Caco-2 (cell line): Measurements from ENCODE around the gene BABAM2. TPM values are rescaled to one million over a fixed set of nuclear protein-coding genes. Genes with fewer than 3 reads are reported as not detected.

ENCODE experiments used
- BruUV-seq: library from RNA; stranded (reverse); fragments of 400-500 nt; replicated peaks from 2 replicates; lab custom pipeline; 2021; lab: Mats Ljungman, UMichigan
- CTCF ChIA-PET: fragments of 300-600 bp; sonication (Branson Sonifier 250); formaldehyde crosslinking; loops from one replicate; lab custom pipeline; 2022; ENCODE audit warnings: antibody characterized with exemption; lab: Charles Lee
- POLR2A ChIA-PET: fragments of 300-600 bp; sonication (Branson Sonifier 250); formaldehyde crosslinking; loops from one replicate; lab custom pipeline; 2022; ENCODE audit warnings: antibody characterized with exemption; lab: Charles Lee
- DNase-seq, 2 experiments: peaks; one replicate each; pipeline versions ENCODE4 v3.0.0 to v3.0.0-alpha.2; 2020 to 2022
- H3K27me3 ChIP-seq: replicated peaks from 2 replicates; pipeline ENCODE4 v1.6.0; 2011; ENCODE audit warnings: low read length; ENCODE audit not compliant: control insufficient read depth, insufficient read depth
- H3K36me3 ChIP-seq: 2 replicates; pipeline ENCODE4 v1.5.1; 2011; ENCODE audit warnings: low read length; ENCODE audit not compliant: control insufficient read depth, insufficient read depth
- H3K4me1 ChIP-seq: fragments of 250-450 bp; sonication (Bioruptor Pico); 2 replicates; pipeline ENCODE4 v1.5.1; 2020; ENCODE audit warnings: mild to moderate bottlenecking
- H3K4me3 ChIP-seq: 2 replicates; pipeline ENCODE4 v1.5.1; 2011; ENCODE audit warnings: low read depth, mild to moderate bottlenecking, control low read depth, low read length
- H3K9me3 ChIP-seq: fragments of 250-450 bp; sonication (Bioruptor Pico); 2 replicates; pipeline ENCODE4 v1.5.1; 2020; ENCODE audit warnings: mild to moderate bottlenecking, moderate library complexity
- H3K27ac Mint-ChIP-seq: one replicate; pipeline ENCODE4 v1.8.0; 2022; ENCODE audit warnings: mixed read lengths; ENCODE audit not compliant: unreplicated experiment
- H3K27me3 Mint-ChIP-seq: one replicate; pipeline ENCODE4 v1.8.0; 2022; ENCODE audit warnings: mixed read lengths; ENCODE audit not compliant: insufficient read depth, unreplicated experiment
- H3K36me3 Mint-ChIP-seq: one replicate; pipeline ENCODE4 v1.8.0; 2022; ENCODE audit warnings: mild to moderate bottlenecking, mixed read lengths; ENCODE audit not compliant: insufficient read depth, unreplicated experiment
- H3K4me1 Mint-ChIP-seq: one replicate; pipeline ENCODE4 v1.8.0; 2022; ENCODE audit warnings: low read depth, mixed read lengths; ENCODE audit not compliant: unreplicated experiment
- H3K4me3 Mint-ChIP-seq: one replicate; pipeline ENCODE4 v1.8.0; 2022; ENCODE audit warnings: mild to moderate bottlenecking, moderate library complexity, mixed read lengths; ENCODE audit not compliant: unreplicated experiment
- H3K9me3 Mint-ChIP-seq: one replicate; pipeline ENCODE4 v1.8.0; 2022; ENCODE audit warnings: mixed read lengths; ENCODE audit not compliant: unreplicated experiment
- CTCF ChIP-seq, 2 experiments: fragments of 200-600 bp in 1 of 2; IDR thresholded peaks; 1 replicate in 1 of 2; 2 replicates in 1 of 2; pipeline versions ENCODE4 v1.5.1 to v1.8.0; 2011 to 2022; ENCODE audit warnings: antibody characterized with exemption in 1 of 2, control low read depth in 1 of 2, inconsistent platforms in 1 of 2, low read depth in 1 of 2, low read length in 1 of 2, mild to moderate bottlenecking in 1 of 2, moderate library complexity in 1 of 2; ENCODE audit not compliant: insufficient read depth in 1 of 2, severe bottlenecking in 1 of 2, unreplicated experiment in 1 of 2
- intact Hi-C: fragments of 100-400 bp; cut with micrococcal nuclease; formaldehyde crosslinking; loops from one replicate; pipeline ENCODE4 v1.10.0; 2022; ENCODE audit not compliant: unreplicated experiment
- total RNA-seq: library from RNA; stranded (reverse); gene quantifications from 2 replicates; pipeline ENCODE4 v1.2.3, GENCODE V29; 2022

BABAM2 gene
- total RNA-seq, 1 experiment from 2014 or later = 57.3 TPM

- Mint-ChIP-seq H3K27me3 (no peaks in the 10 kb centered on the region), H3K4me3 (no peak overlapping the region), H3K36me3 (no peaks in the 10 kb centered on the region), H3K4me1 (peaks cover 2% of the 10 kb centered on the region), H3K9me3 (no peaks in the 10 kb centered on the region), H3K27ac (no peak overlapping the region)
- Histone ChIP-seq H3K9me3 (no peaks in the 10 kb centered on the region), H3K27me3 (no peaks in the 10 kb centered on the region), H3K4me3 (no peak overlapping the region), H3K36me3 (no peaks in the 10 kb centered on the region), H3K4me1 (peaks cover 7% of the 10 kb centered on the region; the same call in 1 of the 2 replicates)
- BruUV-seq = no TSS peak
- ChIA-PET CTCF (no interaction called here), POLR2A (no interaction called here)
- no peak for TF ChIP-seq CTCF (IDR thresholded peaks at IDR 0.05; ENCODE audit: insufficient read depth in 1 of 2, low read depth in 1 of 2, low read length in 1 of 2, severe bottlenecking in 1 of 2, unreplicated experiment in 1 of 2)
- intact Hi-C loops = no loop called here
- DNase-seq = no peak
These were observed 432.5 kb downstream of the BABAM2 start for GRCh38 chr2:28322981-28323396.

- Histone ChIP-seq H3K4me3 (no peak overlapping the region), H3K9me3 (no peaks in the 10 kb centered on the region), H3K27me3 (no peaks in the 10 kb centered on the region), H3K36me3 (no peaks in the 10 kb centered on the region), H3K4me1 (no peaks in the 10 kb centered on the region)
- CTCF ChIA-PET = no interaction called here
- Mint-ChIP-seq H3K4me3 (no peak overlapping the region), H3K36me3 (no peaks in the 10 kb centered on the region), H3K27ac (no peak overlapping the region), H3K9me3 (no peaks in the 10 kb centered on the region), H3K4me1 (no peaks in the 10 kb centered on the region), H3K27me3 (no peaks in the 10 kb centered on the region)
- TF ChIP-seq CTCF (IDR thresholded peaks at IDR 0.05; ENCODE audit: insufficient read depth in 1 of 2, low read depth in 1 of 2, low read length in 1 of 2, severe bottlenecking in 1 of 2, unreplicated experiment in 1 of 2) = no peak
- no TSS peak for BruUV-seq
- no peak for DNase-seq
- POLR2A ChIA-PET = no interaction called here
- intact Hi-C loops = no loop called here
These were observed 434.6 kb downstream of the BABAM2 start for GRCh38 chr2:28325173-28325566.

- no peaks in the 10 kb centered on the region for H3K9me3 Mint-ChIP-seq
- CTCF ChIA-PET = interaction anchor here (1.0 kb wide), 1 partner anchor 206 kb away, joined by 3 read pairs; no protein-coding TSS in a partner anchor
- Histone ChIP-seq H3K4me1 (no peaks in the 10 kb centered on the region), H3K27me3 (no peaks in the 10 kb centered on the region), H3K4me3 (no peak overlapping the region), H3K36me3 (no peaks in the 10 kb centered on the region), H3K9me3 (no peaks in the 10 kb centered on the region)
- no peak overlapping the region for H3K27ac Mint-ChIP-seq
- POLR2A ChIA-PET = no interaction called here
- no peak for DNase-seq
- no peaks in the 10 kb centered on the region for H3K36me3 Mint-ChIP-seq
- no peak overlapping the region for H3K4me3 Mint-ChIP-seq
- no peaks in the 10 kb centered on the region for H3K4me1 Mint-ChIP-seq
- intact Hi-C loops = no loop called here
- no peaks in the 10 kb centered on the region for H3K27me3 Mint-ChIP-seq
- no TSS peak for BruUV-seq
- TF ChIP-seq CTCF (IDR thresholded peaks at IDR 0.05; ENCODE audit: insufficient read depth in 1 of 2, low read depth in 1 of 2, low read length in 1 of 2, severe bottlenecking in 1 of 2, unreplicated experiment in 1 of 2) = no peak
These were observed 435.3 kb downstream of the BABAM2 start for GRCh38 chr2:28325567-28326468.
